Neutrophil (primary cell): ENCODE results near the gene PCMT1.

ENCODE experiments used
- H3K27ac ChIP-seq: fragments of 200-600 bp; sonication (generic); 2 replicates; pipeline ENCODE4 v1.5.1; 2016; ENCODE audit warnings: mild to moderate bottlenecking, moderate library complexity
- H3K27me3 ChIP-seq: fragments of 200-600 bp; sonication (generic); 2 replicates; pipeline ENCODE4 v1.6.0; 2016; ENCODE audit warnings: mild to moderate bottlenecking
- H3K36me3 ChIP-seq: fragments of 200-600 bp; sonication (generic); 2 replicates; pipeline ENCODE4 v1.5.1; 2017
- H3K4me1 ChIP-seq, 2 experiments: fragments of 200-600 bp in 1 of 2; sonication (generic) in 1 of 2; 1 replicate in 1 of 2; 2 replicates in 1 of 2; pipeline versions ENCODE4 v1.5.1 to v1.6.1; 2013 to 2016; ENCODE audit warnings: low read depth in 1 of 2, low read length in 1 of 2, mild to moderate bottlenecking in 1 of 2, moderate library complexity in 1 of 2; ENCODE audit not compliant: control insufficient read depth in 1 of 2, insufficient read depth in 1 of 2
- H3K4me3 ChIP-seq, 2 experiments: fragments of 200-600 bp in 1 of 2; sonication (generic) in 1 of 2; 1 replicate in 1 of 2; 2 replicates in 1 of 2; pipeline ENCODE4 v1.5.1; 2013 to 2016; ENCODE audit warnings: low read depth in 1 of 2, low read length in 1 of 2, mild to moderate bottlenecking in 1 of 2, moderate library complexity in 1 of 2
- H3K9me3 ChIP-seq: fragments of 200-600 bp; sonication (generic); 2 replicates; pipeline ENCODE4 v1.5.1; 2016
- CTCF ChIP-seq: fragments of 200-600 bp; sonication (generic); IDR thresholded peaks from 2 replicates; pipeline ENCODE4 v1.5.1; 2016; ENCODE audit warnings: antibody characterized with exemption

The PCMT1 gene

GRCh38 chr6:149854532-149854931, 105.0 kb downstream of the PCMT1 start:
- no peaks in the 10 kb centered on the region for H3K4me1 ChIP-seq
- H3K27me3 ChIP-seq: peaks cover 65% of the 10 kb centered on the region
- no peaks in the 10 kb centered on the region for H3K36me3 ChIP-seq
- no peak overlapping the region for H3K27ac ChIP-seq
- H3K9me3 ChIP-seq: no peaks in the 10 kb centered on the region
- TF ChIP-seq CTCF: no peak
- H3K4me3 ChIP-seq: no peak overlapping the region

GRCh38 chr6:149855040-149855654, 105.6 kb downstream of the PCMT1 start:
- Histone ChIP-seq H3K9me3 (no peaks in the 10 kb centered on the region), H3K27ac (no peak overlapping the region), H3K4me1 (no peaks in the 10 kb centered on the region), H3K4me3 (no peak overlapping the region), H3K27me3 (peaks cover 61% of the 10 kb centered on the region), H3K36me3 (no peaks in the 10 kb centered on the region)
- TF ChIP-seq CTCF: no peak

- no peaks in the 10 kb centered on the region for H3K36me3 ChIP-seq
- H3K9me3 ChIP-seq: no peaks in the 10 kb centered on the region
- no peak overlapping the region for H3K4me3 ChIP-seq
- H3K27me3 ChIP-seq: peaks cover 61% of the 10 kb centered on the region
- H3K27ac ChIP-seq: no peak overlapping the region
- TF ChIP-seq CTCF: no peak
- H3K4me1 ChIP-seq: no peaks in the 10 kb centered on the region
Measured at GRCh38 chr6:149855741-149856140, 106.2 kb downstream of the PCMT1 start.

- Histone ChIP-seq H3K4me1 (no peaks in the 10 kb centered on the region), H3K36me3 (no peaks in the 10 kb centered on the region), H3K27ac (no peak overlapping the region), H3K27me3 (peaks cover 61% of the 10 kb centered on the region), H3K4me3 (no peak overlapping the region), H3K9me3 (no peaks in the 10 kb centered on the region)
- TF ChIP-seq CTCF: no peak
Measured at GRCh38 chr6:149856256-149856994, 106.9 kb downstream of the PCMT1 start.

GRCh38 chr6:149857541-149857940, 108.0 kb downstream of the PCMT1 start:
- no peak overlapping the region for H3K27ac ChIP-seq
- no peaks in the 10 kb centered on the region for H3K4me1 ChIP-seq
- no peak overlapping the region for H3K4me3 ChIP-seq
- H3K9me3 ChIP-seq: no peaks in the 10 kb centered on the region
- TF ChIP-seq CTCF: no peak
- H3K36me3 ChIP-seq: no peaks in the 10 kb centered on the region
- peaks cover 61% of the 10 kb centered on the region for H3K27me3 ChIP-seq
